Lower lobe of right lung (tissue), 2 donors: ENCODE results near the gene FRAT1. TPM values are rescaled to one million over a fixed set of nuclear protein-coding genes. Genes with fewer than 3 reads are reported as not detected.

ENCODE experiments used
- ATAC-seq, 2 donors: fragments of 200-7000 bp; cut with Tn5 transposase; one replicate each; pipeline ENCODE4 v1.9.1; 2020 to 2022; ENCODE audit warnings: mild to moderate bottlenecking in 2 of 2, moderate library complexity in 2 of 2
- DNase-seq: peaks from one replicate; pipeline ENCODE4 v3.0.0-alpha.2; 2020
- H3K27ac ChIP-seq: fragments of 200-600 bp; one replicate; pipeline ENCODE4 v1.8.0; 2022
- H3K27me3 ChIP-seq: fragments of 200-600 bp; one replicate; pipeline ENCODE4 v1.8.0; 2022; ENCODE audit warnings: low read depth
- H3K36me3 ChIP-seq: fragments of 200-600 bp; one replicate; pipeline ENCODE4 v1.8.0; 2022; ENCODE audit warnings: mild to moderate bottlenecking
- H3K4me1 ChIP-seq: fragments of 200-600 bp; one replicate; pipeline ENCODE4 v1.8.0; 2022
- H3K4me3 ChIP-seq: fragments of 200-600 bp; one replicate; pipeline ENCODE4 v1.8.0; 2022; ENCODE audit warnings: mild to moderate bottlenecking
- H3K9me3 ChIP-seq: fragments of 200-600 bp; one replicate; pipeline ENCODE4 v1.8.0; 2022
- CTCF ChIP-seq: fragments of 200-600 bp; IDR thresholded peaks from one replicate; pipeline ENCODE4 v1.8.0; 2022; ENCODE audit warnings: antibody characterized with exemption, mild to moderate bottlenecking
- intact Hi-C: fragments of 100-400 bp; cut with DNase I; formaldehyde crosslinking; loops from one replicate; pipeline ENCODE4 v1.11.0; 2022
- total RNA-seq: library from RNA; stranded (reverse); fragmentation: NEBNext Ultra II Directional; extraction: Animal tissue kit (Norgen Biotek cat#: 25700); gene quantifications from one replicate; pipeline ENCODE4 v1.2.1, GENCODE V29; 2021
- donor health status: DM: no; HTN: yes; CAD: no; lungs with severe emphysema.

Gene FRAT1
- total RNA-seq, 1 donor from 2014 or later: 15.1 TPM

DNA sequence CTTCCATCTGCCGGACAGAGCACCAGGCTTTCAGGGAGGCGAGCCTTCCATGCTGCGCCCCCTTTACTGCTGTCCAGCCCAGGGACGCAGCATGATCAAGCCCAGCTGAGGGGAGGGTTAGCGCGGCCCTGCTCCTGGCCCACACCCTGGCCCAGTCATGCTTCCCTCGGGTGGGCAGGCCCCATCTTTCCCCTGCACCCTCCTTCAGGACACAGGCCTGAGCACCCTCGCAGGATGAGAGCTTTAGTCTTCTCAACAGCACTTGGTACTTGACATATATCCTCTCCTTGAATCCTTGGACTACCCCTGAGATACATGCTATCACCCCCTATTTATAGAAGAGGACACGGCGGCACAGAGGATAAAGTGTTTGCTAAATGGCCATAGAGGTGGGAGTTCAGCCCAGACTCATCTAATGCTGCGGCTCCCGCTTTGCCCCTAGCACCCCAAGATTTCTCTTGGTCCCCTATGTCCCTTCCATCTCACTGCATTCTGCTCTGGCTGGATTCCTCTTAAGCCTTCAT, 48.1 kb downstream of the FRAT1 start:
- no peak overlapping the region for H3K27ac ChIP-seq
- ATAC-seq (no peak), DNase-seq (no peak)
- intact Hi-C loops: no loop called here
- no peak for TF ChIP-seq CTCF
- no peaks in the 10 kb centered on the region for H3K9me3 ChIP-seq
- H3K4me3 ChIP-seq: no peak overlapping the region
- H3K27me3 ChIP-seq: no peaks in the 10 kb centered on the region
- H3K4me1 ChIP-seq: peaks cover 29% of the 10 kb centered on the region
- H3K36me3 ChIP-seq: peaks cover 76% of the 10 kb centered on the region

Other genes starting within 250 kb of the FRAT1 start
- 0.41 TPM for gene SLIT1, start 133.3 kb upstream of the FRAT1 start, total RNA-seq
- gene ARHGAP19, start 26.6 kb upstream of the FRAT1 start, total RNA-seq: 15.4 TPM
- 27.5 TPM for gene FRAT2, start 15.5 kb downstream of the FRAT1 start, total RNA-seq
- 24.0 TPM for gene RRP12, start 82.1 kb downstream of the FRAT1 start, total RNA-seq
- gene PGAM1, start 106.9 kb downstream of the FRAT1 start, total RNA-seq: 133 TPM
- gene EXOSC1, start 126.7 kb downstream of the FRAT1 start, total RNA-seq: 31.0 TPM
- gene ZDHHC16, start 126.9 kb downstream of the FRAT1 start, total RNA-seq: 56.5 TPM
- 65.5 TPM for gene MMS19, start 179.2 kb downstream of the FRAT1 start, total RNA-seq
- 37.7 TPM for gene UBTD1, start 179.7 kb downstream of the FRAT1 start, total RNA-seq